ENCODE data around the gene FAM13B.
A peak's percentile ranks its signal among the peaks of the same experiment; 100 is the strongest.
"Not testable (repeated sequence)": the region's sequence is repeated elsewhere in the genome, so short reads cannot be mapped to it uniquely, and the experiment has no call there.

FAM13B gene

DNA sequence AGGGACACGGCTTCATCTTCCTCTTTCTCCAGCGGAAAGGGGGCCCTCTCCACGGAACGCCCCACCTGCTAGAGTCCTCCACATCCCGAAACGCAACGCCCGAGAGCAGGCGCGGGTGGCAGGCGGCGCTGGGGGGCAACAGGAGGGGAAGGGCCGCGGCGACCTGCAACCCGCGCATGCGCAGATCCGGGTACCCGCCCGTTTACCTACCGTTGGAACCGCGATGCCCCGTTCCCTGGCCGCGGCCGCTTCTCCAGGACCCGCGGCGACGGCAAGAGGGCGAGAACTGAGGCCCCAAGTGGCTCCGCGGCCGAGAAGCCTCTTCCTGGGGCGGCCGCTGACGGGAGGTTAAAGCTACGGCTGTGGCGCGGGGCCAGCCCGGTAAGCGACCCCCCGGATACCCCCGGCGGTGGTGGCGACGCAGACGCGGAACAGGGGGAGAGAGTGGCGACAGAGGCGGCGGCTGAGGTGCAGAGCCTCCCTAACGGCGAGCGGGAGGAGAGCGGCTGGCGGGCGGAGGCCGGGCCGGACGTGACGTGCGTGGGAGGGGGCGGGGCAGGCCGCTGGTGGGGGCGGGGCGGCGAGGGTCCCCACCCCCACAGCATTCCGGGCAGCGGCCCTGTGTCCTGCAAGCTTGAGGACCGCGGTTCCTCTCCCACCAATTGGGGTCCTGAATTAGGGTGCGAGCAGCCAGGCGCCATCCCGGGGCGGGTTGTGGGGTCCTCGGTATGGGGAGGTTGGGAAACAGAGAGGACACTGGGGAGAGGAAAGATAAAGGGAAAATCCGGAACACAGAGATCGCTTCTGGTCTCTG, at the start of gene FAM13B:
TSS of gene FAM13B (minus strand) at position 508 of the 814 bp plus-strand sequence. CDS start 13,968 bp downstream, outside the sequence.
- peak; percentile 74 for DNase-seq (ENCODE audit: low spot score)

DNA sequence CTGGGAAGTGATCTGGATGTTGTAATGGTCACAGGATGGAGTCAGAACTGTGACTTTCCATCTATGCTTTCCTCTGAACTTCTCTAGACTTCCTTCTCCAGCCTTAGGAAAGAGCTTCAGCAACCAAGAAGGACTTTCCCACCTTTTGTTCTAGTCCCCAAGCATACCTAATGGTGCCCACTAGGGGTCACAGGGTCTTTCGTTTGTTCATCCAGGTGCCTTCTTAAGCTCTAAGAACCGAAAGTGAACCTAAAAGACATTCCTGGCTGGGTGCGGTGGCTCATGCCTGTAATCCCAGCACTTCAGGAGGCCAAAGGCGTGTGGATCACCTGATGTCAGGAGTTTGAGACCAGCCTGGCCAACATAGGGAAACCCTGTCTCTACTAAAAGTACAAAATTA, 49.2 kb upstream of the FAM13B start:
- no peak for DNase-seq (ENCODE audit: low spot score)

DNA sequence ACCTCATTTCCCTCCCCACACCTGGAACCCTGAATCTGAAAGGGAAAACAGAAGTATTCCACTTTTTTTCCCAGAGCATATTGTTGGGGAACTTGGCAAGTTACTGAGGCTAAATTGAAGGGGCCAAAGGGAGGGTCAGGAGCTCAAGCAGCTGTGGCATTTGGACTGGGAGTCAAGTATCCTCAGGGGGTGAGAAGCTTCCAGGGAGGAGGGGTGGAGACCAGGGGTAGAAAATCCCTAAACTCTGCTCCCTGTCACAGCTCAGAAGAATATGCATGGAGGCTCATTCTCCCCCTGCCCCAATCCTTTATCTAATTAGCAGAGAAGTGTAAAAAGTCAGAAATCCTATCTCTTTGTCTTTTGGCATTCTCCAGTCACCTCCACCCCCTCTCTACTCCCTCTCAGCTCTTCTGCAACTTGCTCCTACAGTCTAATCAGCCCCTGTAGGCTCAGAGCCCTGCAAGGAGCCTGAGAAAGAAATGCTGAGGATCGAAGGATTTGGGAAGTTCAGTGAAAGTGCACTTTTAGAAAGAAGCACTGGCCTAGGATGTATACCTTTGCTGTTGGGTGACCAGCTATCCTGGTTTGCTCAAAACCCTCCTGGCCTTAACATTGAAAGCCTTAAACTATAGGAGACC, 45.2 kb upstream of the FAM13B start:
- DNase-seq (ENCODE audit: low spot score): no peak

DNA sequence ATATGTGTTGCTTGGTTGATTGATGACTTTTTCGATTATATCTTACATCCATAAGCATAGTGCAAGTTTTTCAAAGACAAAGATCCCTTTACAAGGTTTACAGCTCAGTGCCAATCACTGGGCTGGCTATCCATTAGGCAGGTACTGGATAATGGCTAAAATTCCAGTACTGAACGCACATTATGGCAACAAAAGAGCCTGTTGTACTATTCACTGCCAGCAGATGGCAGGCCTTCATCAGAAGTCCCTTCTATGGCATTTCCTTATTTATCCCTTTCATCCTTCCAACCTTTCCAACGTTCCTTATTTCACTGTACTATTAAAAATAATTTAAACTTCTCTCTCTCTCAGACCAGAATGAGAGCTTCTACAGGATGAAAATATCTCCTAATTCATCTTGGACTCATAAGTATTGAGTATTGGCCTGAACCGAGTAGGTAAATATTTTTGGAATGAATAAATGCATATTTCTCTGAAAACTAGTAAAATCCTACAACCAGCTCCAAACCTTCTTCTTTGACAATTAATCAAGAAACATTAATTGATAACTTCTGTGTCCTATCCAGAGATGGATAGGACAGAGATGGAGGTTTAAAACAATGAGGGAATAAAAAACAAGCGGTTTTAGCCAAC, 44.3 kb upstream of the FAM13B start:
- DNase-seq (ENCODE audit: low spot score): peak; percentile 43

DNA sequence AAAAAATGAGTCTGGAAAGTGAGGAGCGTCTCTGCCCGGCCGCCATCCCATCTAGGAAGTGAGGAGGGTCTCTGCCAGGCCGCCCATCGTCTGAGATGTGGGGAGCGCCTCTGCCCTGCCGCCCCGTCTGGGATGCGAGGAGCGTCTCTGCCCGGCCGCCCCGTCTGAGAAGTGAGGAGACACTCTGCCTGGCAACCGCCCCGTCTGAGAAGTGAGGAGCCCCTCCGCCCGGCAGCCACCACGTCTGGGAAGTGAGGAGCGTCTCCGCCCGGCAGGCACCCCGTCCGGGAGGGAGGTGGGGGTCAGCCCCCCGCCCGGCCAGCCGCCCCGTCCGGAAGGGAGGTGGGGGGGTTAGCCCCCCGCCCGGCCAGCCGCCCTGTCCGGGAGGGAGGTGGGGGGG, 37.1 kb upstream of the FAM13B start:
- not testable (repeated sequence) for DNase-seq (ENCODE audit: low spot score)

DNA sequence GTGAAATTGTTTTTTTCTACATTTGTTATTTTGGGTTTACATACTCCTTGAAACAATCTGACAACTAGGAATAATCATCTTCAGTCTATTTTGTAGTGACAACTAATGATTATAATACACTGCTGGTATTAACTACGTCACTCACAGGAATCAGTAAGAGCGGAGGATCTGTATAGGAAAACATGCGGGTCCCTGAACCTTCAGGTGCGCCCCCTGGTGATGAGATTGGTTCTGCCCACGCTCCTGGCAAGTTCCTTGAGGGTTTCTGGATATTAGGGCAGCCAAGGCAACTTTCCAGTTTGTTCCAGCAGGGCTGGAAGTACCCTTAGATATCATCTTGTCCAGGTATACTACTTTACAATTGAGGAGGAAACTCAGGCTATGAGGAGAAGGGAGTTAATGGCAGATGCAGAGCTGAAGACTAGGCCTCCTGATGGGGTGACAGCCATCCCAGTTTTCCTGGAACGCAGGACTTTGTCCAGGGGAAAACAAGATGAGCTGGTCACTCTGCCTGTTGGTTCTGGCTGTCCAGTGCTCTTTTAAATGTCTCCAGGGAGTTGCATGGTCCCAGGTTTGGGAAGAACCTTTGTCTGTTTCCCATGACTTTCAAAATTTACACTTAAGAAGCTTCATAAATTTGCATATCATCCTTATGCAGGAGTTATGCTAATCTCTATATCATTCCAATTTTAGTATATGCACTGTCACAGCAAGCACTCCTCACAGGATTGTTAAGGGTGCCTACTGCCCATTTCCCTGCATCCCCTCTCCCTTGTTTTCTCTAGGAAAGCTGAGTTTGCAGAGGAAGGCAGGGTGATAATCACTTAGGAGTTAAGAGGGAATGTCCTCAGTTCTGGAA, 36.1 kb upstream of the FAM13B start:
- peak; percentile 69 for DNase-seq (ENCODE audit: low spot score)

DNA sequence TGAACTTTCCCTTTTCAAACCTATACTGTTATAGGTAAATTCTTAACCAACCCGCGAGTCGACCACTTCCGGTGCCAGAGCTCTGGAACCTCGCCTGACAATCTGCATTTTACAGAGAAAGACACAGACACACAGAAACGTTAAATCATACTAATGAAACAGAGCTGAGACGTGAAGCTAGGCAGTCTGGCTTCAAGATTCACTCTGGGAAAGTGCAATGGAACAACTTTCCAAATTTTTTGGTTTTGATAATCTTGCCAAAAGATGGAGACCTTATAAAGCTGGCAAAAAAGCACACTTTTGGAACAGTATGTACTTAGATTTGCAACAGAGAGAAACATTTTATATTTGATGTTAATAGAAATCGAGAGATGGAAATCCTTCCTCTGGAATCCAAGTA, 35.1 kb upstream of the FAM13B start:
- DNase-seq (ENCODE audit: low spot score): no peak

DNA sequence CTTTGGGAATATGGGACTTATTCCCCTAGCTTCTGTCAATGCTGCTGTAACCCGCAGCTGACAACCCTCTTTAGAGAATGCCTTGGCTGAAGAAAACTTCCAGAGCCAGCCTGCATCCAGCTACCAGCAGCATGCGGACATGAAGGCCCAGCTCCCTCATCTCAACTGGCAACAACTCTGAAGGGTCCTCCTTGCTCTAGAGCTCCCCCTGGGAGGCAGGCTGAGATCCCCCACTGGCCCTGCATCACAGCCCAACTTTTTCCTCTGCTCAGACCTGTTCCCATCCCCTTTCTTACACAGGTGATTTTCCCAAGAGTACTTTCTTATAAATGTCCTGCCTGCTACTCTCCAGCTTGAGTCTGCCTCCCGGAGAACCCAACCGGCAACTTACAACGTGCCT, 32.2 kb upstream of the FAM13B start:
- no peak for DNase-seq (ENCODE audit: low spot score)

DNA sequence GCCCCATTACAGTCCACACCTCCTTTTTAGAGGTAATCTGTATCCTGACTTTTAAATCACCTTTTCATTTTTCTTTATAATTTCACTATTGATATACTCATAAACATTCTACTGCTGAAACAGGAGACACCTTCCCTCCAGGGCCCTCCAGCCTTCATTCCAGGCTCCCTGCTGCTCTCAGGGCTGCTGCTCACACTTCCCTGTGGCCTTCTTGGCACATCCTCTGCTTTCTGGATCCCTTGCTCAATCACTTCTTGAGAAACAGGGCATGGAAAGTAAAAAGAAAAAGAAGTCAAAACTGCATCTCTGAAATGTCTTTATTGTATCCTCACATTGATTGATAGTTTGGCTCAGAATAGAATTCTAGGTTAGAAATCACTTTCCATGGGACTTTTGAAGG, 31.6 kb upstream of the FAM13B start:
- DNase-seq (ENCODE audit: low spot score): no peak

DNA sequence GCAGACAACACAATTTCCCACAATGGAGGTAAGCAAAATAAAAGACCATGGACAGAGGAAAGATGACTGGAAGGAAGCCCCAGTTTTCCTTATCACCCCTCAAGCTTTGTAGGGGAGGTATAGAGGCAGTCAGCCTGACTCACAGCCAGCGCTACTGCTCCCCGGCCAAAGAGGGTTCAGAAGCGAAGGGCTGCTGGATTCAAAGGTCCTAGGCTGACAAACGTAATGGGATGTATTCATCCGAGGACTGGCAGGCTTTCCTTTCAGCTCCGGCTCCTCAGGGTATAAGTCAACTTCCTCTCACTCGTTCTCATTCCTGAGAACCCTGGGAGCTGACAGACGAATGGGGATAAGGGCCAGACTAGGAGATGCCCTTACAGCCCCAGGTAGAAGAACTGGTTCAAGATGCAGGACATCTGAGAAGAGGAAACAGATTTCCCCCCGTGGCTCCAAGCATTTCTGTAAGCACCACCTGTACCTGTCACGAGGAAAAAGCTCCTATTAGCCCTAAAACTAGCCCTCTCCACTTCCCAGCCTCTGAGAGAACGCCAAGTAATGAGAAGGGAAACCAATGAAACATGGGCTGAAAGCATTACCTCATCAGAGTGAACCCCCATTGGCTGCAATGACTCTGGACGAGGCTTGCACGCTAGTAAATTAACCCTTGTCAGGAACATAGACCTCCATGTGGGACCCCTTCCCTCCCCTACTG, 22.1 kb upstream of the FAM13B start:
- no peak for DNase-seq (ENCODE audit: low spot score)

DNA sequence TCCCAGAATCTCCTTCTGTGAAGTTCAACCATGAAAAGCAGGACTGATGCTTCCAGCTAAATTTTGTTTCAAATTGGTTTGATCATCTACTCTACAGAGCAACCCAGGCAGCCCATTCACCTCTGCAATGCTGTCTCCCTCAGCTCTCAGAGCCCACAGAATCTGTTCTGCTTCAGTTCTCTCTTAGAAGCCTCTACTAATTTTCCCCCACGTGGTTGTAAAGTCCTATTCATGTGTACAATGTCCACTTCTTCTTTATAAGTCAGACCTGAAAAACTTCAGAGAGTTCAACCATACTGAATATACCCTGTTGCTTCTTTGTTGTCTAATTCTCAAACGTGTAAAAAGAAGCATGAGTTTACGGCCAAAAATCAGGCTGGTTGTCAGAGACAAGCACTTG, 21.3 kb upstream of the FAM13B start:
- no peak for DNase-seq (ENCODE audit: low spot score)

DNA sequence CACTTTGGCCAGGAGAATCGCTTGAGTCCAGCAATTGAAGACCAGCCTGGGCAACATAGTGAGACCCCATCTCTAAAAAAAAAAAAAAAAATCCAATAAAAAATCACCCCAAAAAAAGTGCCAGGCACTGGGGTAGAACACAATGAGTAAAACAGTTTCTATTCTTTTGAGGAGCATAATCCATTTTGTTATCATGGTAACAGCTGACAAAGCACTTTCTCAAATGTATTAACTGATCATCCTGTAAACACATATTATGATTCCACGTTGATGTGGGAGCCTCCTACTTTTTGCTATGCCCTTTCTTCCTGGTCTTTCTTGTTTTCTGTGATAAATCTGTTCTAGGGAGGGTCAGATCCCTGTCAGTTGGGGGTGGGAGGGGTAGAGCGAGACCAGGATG, 20.7 kb upstream of the FAM13B start:
- no peak for DNase-seq (ENCODE audit: low spot score)

DNA sequence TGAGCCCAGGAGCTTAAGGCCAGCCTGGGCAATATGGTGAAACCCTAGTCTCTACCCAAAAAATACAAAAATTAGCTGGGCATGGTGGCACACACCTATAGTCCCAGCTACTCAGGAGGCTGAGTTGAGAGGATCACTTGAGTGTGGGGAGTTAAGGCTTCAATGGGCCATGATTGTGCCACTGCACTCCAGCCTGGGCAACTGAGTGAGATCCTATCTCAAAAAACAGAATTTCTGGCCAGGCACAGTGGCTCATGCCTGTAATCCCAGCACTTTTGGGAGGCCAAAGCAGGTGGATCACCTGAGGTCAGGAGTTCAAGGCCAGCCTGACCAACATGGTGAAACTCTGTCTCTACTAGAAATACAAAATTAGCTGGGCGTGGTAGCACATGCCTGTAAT, 19.8 kb upstream of the FAM13B start:
- DNase-seq (ENCODE audit: low spot score): not testable (repeated sequence)

DNA sequence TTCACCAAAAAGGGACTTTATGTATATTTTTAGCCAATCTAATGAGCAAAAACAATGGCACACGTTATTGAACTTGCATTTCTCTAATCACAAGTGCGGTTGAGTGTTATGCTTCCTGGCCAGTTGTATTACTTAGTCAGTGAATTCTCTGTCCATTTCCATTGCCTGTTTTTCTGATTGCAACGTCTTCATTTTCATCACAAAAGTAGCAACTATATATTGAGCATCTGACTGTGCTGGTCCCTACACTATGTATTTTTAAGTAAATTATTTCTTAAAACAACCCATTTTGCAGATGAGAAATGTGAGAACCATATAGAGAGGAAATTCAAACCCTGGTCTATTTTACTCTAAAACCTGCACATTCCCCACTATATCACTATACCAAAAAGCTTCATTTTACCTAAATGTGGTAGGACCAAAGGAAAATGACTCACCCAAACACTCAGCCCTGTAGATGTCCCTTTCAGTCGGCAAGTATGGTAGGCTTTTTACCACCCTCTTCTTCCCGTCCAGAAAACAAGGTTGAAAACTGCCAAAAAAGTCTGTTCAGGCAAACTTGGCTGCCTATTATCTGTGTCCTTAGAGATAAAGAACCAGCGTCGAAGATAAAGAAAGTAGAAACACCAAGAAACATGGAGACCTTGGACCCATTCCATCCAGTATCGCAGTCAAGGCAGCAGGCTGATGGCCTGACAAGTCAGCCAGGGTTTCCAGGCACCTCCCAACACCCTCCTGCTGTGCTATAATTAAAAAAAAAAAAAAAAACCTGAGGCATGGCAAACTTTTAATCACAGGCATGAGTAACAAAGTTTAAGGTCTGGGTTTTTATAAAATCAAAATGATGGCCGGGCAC, 18.8 kb upstream of the FAM13B start:
- DNase-seq (ENCODE audit: low spot score): no peak

DNA sequence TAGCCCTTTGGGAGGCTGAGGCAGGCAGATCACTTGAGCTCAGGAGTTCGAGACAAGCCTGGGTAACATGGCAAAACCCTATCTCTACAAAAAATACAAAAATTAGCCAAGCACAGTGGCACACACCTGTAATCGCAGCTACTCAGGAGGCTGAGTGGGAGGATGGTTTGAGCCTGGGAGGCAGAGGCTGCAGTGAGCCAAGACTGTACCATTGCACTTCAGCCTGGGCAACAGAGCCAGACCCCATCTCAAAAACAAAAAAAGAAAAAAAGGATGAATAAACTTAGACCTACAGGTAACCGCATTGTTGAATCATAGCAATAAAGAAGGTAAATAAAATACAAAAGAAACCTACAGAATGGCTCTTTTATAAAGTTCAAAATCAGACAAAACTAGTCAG, 12.4 kb upstream of the FAM13B start:
- DNase-seq (ENCODE audit: low spot score): not testable (repeated sequence)

DNA sequence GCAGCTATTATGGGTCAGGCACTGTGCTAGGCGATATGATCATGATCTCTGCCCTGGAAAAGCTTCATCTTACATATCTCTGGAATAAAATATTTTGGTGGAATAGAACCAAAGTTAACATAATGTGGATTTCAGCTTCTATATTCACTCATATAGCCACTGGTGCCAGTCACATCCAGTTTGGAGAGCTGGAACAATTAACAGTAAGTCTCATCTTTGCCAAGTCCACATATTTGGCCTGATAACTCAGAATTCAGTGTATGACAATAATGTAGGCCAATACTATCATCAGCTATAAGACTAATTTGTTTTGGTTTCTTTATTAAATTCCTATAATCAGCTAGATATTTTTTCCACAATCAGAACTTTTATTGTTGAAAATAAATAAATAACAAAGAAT, 5.9 kb upstream of the FAM13B start:
- DNase-seq (ENCODE audit: low spot score): no peak

DNA sequence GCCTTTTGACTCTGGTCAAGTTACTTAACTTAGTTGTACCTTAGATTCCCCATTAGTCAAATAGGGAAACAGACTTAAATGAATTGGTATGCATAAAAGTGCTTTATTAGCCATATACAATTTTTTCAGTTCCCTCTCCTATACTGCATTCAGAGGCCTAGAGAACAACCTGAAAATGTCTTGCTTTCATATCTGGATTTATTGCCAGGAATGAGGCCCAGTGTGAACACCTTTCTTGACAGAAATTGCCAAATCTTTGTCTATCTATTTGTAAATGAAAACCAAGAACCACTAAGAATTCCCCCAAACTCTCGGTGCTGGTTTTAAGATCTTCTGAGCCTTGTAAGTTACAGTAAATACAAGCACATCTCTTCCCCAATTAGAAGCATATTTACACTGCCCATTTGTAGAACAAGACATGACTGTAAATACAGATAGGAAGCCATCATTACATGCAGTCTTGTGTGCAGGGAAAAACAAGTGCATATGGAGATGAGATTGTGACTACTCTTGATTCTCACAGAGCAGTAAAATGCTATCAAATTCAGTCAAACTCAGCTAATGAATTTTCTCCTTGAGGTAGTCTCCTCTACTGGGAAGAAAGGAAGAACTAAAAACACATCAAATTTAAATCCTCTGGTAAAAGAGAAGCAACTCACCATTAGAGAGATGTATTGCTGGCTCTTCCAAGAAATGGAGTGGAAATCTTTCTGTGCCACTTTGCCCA, 5.2 kb upstream of the FAM13B start:
- DNase-seq (ENCODE audit: low spot score): no peak

DNA sequence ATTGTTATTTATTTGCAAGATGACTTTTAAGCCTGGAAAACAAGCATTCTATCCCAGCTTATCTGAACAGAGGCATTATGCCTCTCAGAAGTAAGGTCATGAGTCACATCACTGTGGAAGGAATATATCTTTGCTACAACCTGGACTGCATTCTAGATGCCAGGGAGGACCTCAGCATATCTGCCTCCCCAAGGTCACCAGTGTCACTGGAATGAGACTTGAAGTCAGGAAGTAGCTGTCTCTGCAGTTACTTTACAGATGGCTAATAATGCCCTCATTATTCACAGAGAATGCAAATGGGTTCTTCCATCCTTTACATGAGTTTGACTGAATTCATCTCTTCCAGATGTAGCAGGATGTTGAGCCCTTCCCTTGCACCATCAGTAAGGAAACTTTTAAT, 4.4 kb upstream of the FAM13B start:
- DNase-seq (ENCODE audit: low spot score): no peak

DNA sequence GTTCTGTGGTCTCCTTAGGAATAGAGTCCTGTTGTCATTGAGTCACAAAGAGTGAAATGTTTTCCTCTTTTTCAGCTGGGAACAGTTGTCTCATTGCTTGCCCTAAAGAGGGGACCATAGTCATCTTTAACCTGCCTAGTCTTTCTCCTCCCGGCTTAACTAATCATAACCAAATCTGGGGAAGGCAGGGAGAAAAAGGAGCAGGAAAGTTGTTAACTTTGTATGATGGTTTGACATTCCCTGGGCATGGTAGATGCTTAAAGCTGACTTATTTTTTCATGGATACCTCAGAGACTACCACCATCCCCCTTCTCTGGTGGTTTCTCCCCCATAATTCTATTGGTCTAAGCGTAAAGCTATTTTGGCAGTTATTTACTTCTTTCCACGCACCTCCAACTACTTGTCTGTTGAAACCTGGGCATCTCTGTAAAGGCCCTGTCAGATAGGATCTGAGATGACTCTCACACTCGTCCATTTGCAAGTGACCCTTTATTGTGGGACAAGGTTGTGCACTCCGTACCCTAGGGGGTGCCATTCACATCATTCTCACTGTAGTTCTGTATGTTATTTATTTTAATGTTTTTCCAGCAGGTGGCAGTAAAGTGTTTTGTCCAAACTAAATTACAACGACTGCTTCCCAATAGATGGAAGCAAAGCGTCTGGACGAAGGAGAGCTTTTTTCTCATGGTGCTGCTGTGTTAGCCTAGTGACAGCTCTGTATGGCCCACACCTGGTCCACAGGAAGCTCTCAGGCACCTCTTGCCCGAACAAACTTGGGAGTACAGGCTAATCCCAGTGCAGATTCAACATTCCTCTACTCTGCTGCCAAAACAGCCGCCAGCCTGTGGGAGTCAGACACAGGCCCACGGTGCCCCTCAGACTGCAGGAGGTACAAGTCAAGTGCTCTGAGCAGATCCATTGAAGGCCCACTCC, 3.0 kb upstream of the FAM13B start:
- peak; percentile 81 for DNase-seq (ENCODE audit: low spot score)

Data from CD4-positive, alpha-beta T cell treated with Interleukin-15 for 4 hours (primary cell).